Measurements from ENCODE around the gene PLXNB2. TPM values are rescaled to one million over a fixed set of nuclear protein-coding genes. Genes with fewer than 3 reads are reported as not detected.

Gene PLXNB2
- total and polyA plus RNA-seq, 2 experiments from 2014 or later, result 83.2 to 195 TPM

- H3K27me3 ChIP-seq, result no peaks in the 10 kb centered on the region
- DNase-seq (ENCODE audit: low read depth in 1 of 2, low spot score in 1 of 2), result no peak
Measured at GRCh38 chr22:50346470-50346869, 39.0 kb upstream of the PLXNB2 start.

GRCh38 chr22:50343541-50343935 is 36.1 kb upstream of the PLXNB2 start:
- Histone ChIP-seq H3K36me3 (no peaks in the 10 kb centered on the region), H3K9me3 (ENCODE audit: low read depth) (no peaks in the 10 kb centered on the region), H3K27me3 (no peaks in the 10 kb centered on the region), H3K4me1 (ENCODE audit: low read depth) (no peaks in the 10 kb centered on the region), H3K27ac (peak overlapping the region; percentile 66), H3K4me3 (peak overlapping the region; percentile 99)
- TF ChIP-seq CTCF (IDR thresholded peaks at IDR 0.05; ENCODE audit: low read depth, low read length), result no peak
- no peak for DNase-seq (ENCODE audit: low read depth in 1 of 2, low spot score in 1 of 2)

More at GRCh38 chr22:50346470-50346869, 39.0 kb upstream of the PLXNB2 start:
- H3K36me3 ChIP-seq, result no peaks in the 10 kb centered on the region
- H3K4me3 ChIP-seq, result no peak overlapping the region
- no peaks in the 10 kb centered on the region for H3K4me1 ChIP-seq (ENCODE audit: low read depth)
- no peak overlapping the region for H3K27ac ChIP-seq
- TF ChIP-seq CTCF (IDR thresholded peaks at IDR 0.05; ENCODE audit: low read depth, low read length), result no peak
- no peaks in the 10 kb centered on the region for H3K9me3 ChIP-seq (ENCODE audit: low read depth)

- H3K36me3 ChIP-seq, result no peaks in the 10 kb centered on the region
- H3K9me3 ChIP-seq (ENCODE audit: low read depth), result no peaks in the 10 kb centered on the region
- no peaks in the 10 kb centered on the region for H3K27me3 ChIP-seq
- TF ChIP-seq CTCF (IDR thresholded peaks at IDR 0.05; ENCODE audit: low read depth, low read length), result no peak
- H3K4me1 ChIP-seq (ENCODE audit: low read depth), result no peaks in the 10 kb centered on the region
- peak; percentile 76 to 87 for DNase-seq (ENCODE audit: low read depth in 1 of 2, low spot score in 1 of 2)
- H3K27ac ChIP-seq, result peak within 1 kb of the TSS; percentile 66
- peak within 1 kb of the TSS; percentile 99 for H3K4me3 ChIP-seq
Measured at GRCh38 chr22:50342651-50343540, 35.5 kb upstream of the PLXNB2 start, which contains the start of gene PPP6R2. TSS of gene PPP6R2 (plus strand) at chr22:50343327. CDS start at chr22:50393909, 50,582 bp downstream.

GRCh38 chr22:50341977-50342650 is 34.7 kb upstream of the PLXNB2 start:
- peak overlapping the region; percentile 15 for H3K27ac ChIP-seq

More at GRCh38 chr22:50341977-50342650, 34.7 kb upstream of the PLXNB2 start:
- Histone ChIP-seq H3K27me3 (no peaks in the 10 kb centered on the region), H3K4me3 (peak overlapping the region; percentile 99), H3K36me3 (no peaks in the 10 kb centered on the region), H3K4me1 (ENCODE audit: low read depth) (no peaks in the 10 kb centered on the region), H3K9me3 (ENCODE audit: low read depth) (no peaks in the 10 kb centered on the region)
- DNase-seq (ENCODE audit: low read depth in 1 of 2, low spot score in 1 of 2), result peak; percentile 88 to 94
- TF ChIP-seq CTCF (IDR thresholded peaks at IDR 0.05; ENCODE audit: low read depth, low read length), result peak; percentile 98

Measured in cardiac muscle cell (in vitro differentiated cells and primary cell).